GM23248 (cell line): ENCODE measurements around the gene NTN3. TPM values are rescaled to one million over a fixed set of nuclear protein-coding genes. Genes with fewer than 3 reads are reported as not detected.

Experiments
- DNase-seq: peaks from one replicate; pipeline ENCODE4 v3.0.0-alpha.2; 2015
- H2AFZ ChIP-seq: fragments of 200-600 bp; sonication (generic); 2 replicates; pipeline ENCODE4 v1.6.1; 2016; ENCODE audit warnings: antibody characterized with exemption
- H3F3A ChIP-seq: fragments of 200-600 bp; sonication (generic); 2 replicates; pipeline ENCODE4 v1.6.1; 2016; ENCODE audit warnings: mild to moderate bottlenecking, antibody characterized with exemption, mixed run types; ENCODE audit not compliant: insufficient read depth
- H3K27ac ChIP-seq: fragments of 200-600 bp; sonication (generic); 2 replicates; pipeline ENCODE4 v1.5.1; 2016; ENCODE audit warnings: mild to moderate bottlenecking
- H3K27me3 ChIP-seq: fragments of 200-600 bp; sonication (generic); replicated peaks from 2 replicates; pipeline ENCODE4 v1.6.1; 2016; ENCODE audit warnings: mild to moderate bottlenecking; ENCODE audit not compliant: insufficient read depth
- H3K36me3 ChIP-seq: fragments of 200-600 bp; sonication (generic); 2 replicates; pipeline ENCODE4 v1.6.1; 2016; ENCODE audit warnings: low read depth, mild to moderate bottlenecking
- H3K4me1 ChIP-seq: fragments of 200-600 bp; sonication (generic); 2 replicates; pipeline ENCODE4 v1.6.1; 2016; ENCODE audit warnings: mild to moderate bottlenecking; ENCODE audit not compliant: insufficient read depth
- H3K4me2 ChIP-seq: fragments of 200-600 bp; sonication (generic); one replicate; pipeline ENCODE4 v1.6.1; 2016; ENCODE audit warnings: mild to moderate bottlenecking; ENCODE audit not compliant: unreplicated experiment
- H3K4me3 ChIP-seq: fragments of 200-600 bp; sonication (generic); 2 replicates; pipeline ENCODE4 v1.5.1; 2016; ENCODE audit warnings: mild to moderate bottlenecking
- H3K79me2 ChIP-seq: fragments of 200-600 bp; sonication (generic); 2 replicates; pipeline ENCODE4 v1.6.1; 2016; ENCODE audit warnings: mild to moderate bottlenecking; ENCODE audit not compliant: insufficient read depth
- H3K9ac ChIP-seq: fragments of 200-600 bp; sonication (generic); 2 replicates; pipeline ENCODE4 v1.6.1; 2016; ENCODE audit warnings: mild to moderate bottlenecking
- H3K9me2 ChIP-seq: fragments of 200-600 bp; sonication (generic); 2 replicates; pipeline ENCODE4 v1.6.1; 2016; ENCODE audit warnings: mixed run types, mild to moderate bottlenecking, moderate library complexity; ENCODE audit not compliant: insufficient read depth
- H3K9me3 ChIP-seq: fragments of 200-600 bp; sonication (generic); one replicate; pipeline ENCODE4 v1.6.1; 2017; ENCODE audit warnings: low read depth
- H4K20me1 ChIP-seq: fragments of 200-600 bp; sonication (generic); 2 replicates; pipeline ENCODE4 v1.6.0; 2016; ENCODE audit not compliant: insufficient read depth
- EZH2 ChIP-seq: fragments of 200-600 bp; sonication (generic); IDR thresholded peaks from 2 replicates; pipeline ENCODE4 v1.6.1; 2018; ENCODE audit warnings: antibody characterized with exemption, mild to moderate bottlenecking; ENCODE audit not compliant: insufficient read depth, poor library complexity, severe bottlenecking
- EZH2phosphoT487 ChIP-seq: fragments of 200-600 bp; sonication (generic); IDR thresholded peaks from 2 replicates; pipeline ENCODE4 v1.6.1; 2018; ENCODE audit warnings: antibody characterized with exemption, moderate library complexity, mild to moderate bottlenecking, low read depth; ENCODE audit not compliant: insufficient read depth
- WGBS, 2 experiments: methylation state at CpG; one replicate each; pipeline ENCODE4 v1.1.6; 2015 to 2017; ENCODE audit warnings: low lambda C conversion rate in 2 of 2, low coverage in 1 of 2; ENCODE audit errors: missing lambda C conversion rate in 2 of 2; 5-methylcytosine and 5-hydroxymethylcytosine counted together
- in situ Hi-C: fragments of 300-500 bp; cut with MboI; formaldehyde crosslinking; loops from 2 replicates; pipeline ENCODE4 v1.15.0; 2020
- polyA plus RNA-seq: library from polyadenylated mRNA; unstranded; fragments of >200 nt; fragmentation: Nextera tagmentation; extraction: Ambion mirVana; gene quantifications from 2 replicates; pipeline ENCODE4 v1.2.1, GENCODE V29; 2016
- total RNA-seq: library from RNA; depleted of rRNA; stranded (reverse); fragments of >200 nt; shearing (Covaris generic); gene quantifications from 2 replicates; pipeline ENCODE4 v1.2.3, GENCODE V29; 2014

Gene NTN3
- total and polyA plus RNA-seq, 2 experiments from 2014 or later: not detected

- no peak overlapping the region for H3K9ac ChIP-seq
- H3K27me3 ChIP-seq: no peaks in the 10 kb centered on the region
- no peak overlapping the region for H3K4me3 ChIP-seq
- H3K79me2 ChIP-seq: no peaks in the 10 kb centered on the region
- WGBS, 2 experiments: 91 to 93% methylated on average over 14 of the region's 14 CpGs
- H3K9me2 ChIP-seq: no peaks in the 10 kb centered on the region
- TF ChIP-seq EZH2phosphoT487 (no peak), EZH2 (no peak)
- no peaks in the 10 kb centered on the region for H3F3A ChIP-seq
- peaks cover 5% of the 10 kb centered on the region; the same call in 1 of the 2 replicates for H3K4me1 ChIP-seq
- DNase-seq: no peak
- H2AFZ ChIP-seq: no peak overlapping the region
- no peaks in the 10 kb centered on the region for H3K9me3 ChIP-seq
- in situ Hi-C loops: no loop called here
- no peaks in the 10 kb centered on the region for H3K36me3 ChIP-seq
- H3K4me2 ChIP-seq: no peak overlapping the region
- no peaks in the 10 kb centered on the region for H4K20me1 ChIP-seq
- no peak overlapping the region for H3K27ac ChIP-seq
Observed at GRCh38 chr16:2505695-2506094, 34.6 kb downstream of the NTN3 start.

GRCh38 chr16:2507052-2507659 lies 36.1 kb downstream of the NTN3 start:
- no peak for TF ChIP-seq EZH2
- TF ChIP-seq EZH2phosphoT487: no peak
- DNase-seq: no peak
- no peak overlapping the region for H3K27ac ChIP-seq
- H3K27me3 ChIP-seq: no peaks in the 10 kb centered on the region
- H3K4me3 ChIP-seq: no peak overlapping the region
- H4K20me1 ChIP-seq: no peaks in the 10 kb centered on the region
- peaks cover 5% of the 10 kb centered on the region; the same call in 1 of the 2 replicates for H3K4me1 ChIP-seq
- in situ Hi-C loops: no loop called here
- no peaks in the 10 kb centered on the region for H3K36me3 ChIP-seq
- no peaks in the 10 kb centered on the region for H3F3A ChIP-seq
- H3K9me3 ChIP-seq: no peaks in the 10 kb centered on the region
- no peaks in the 10 kb centered on the region for H3K9me2 ChIP-seq
- H3K9ac ChIP-seq: no peak overlapping the region
- H3K4me2 ChIP-seq: no peak overlapping the region
- H2AFZ ChIP-seq: no peak overlapping the region
- no peaks in the 10 kb centered on the region for H3K79me2 ChIP-seq
- 92% methylated on average over 14 of the region's 14 CpGs for WGBS, 2 experiments

GRCh38 chr16:2507665-2508064 lies 36.6 kb downstream of the NTN3 start:
- no peaks in the 10 kb centered on the region for H3K9me3 ChIP-seq
- no peaks in the 10 kb centered on the region for H3K36me3 ChIP-seq
- 94 to 97% methylated on average over 10 to 11 of the region's 11 CpGs for WGBS, 2 experiments
- no peaks in the 10 kb centered on the region for H3F3A ChIP-seq
- no peak overlapping the region for H3K27ac ChIP-seq
- no peaks in the 10 kb centered on the region for H3K27me3 ChIP-seq
- in situ Hi-C loops: no loop called here
- peaks cover 5% of the 10 kb centered on the region; the same call in 1 of the 2 replicates for H3K4me1 ChIP-seq
- H2AFZ ChIP-seq: no peak overlapping the region
- H3K4me2 ChIP-seq: no peak overlapping the region
- TF ChIP-seq EZH2: no peak
- no peak for TF ChIP-seq EZH2phosphoT487
- H4K20me1 ChIP-seq: no peaks in the 10 kb centered on the region
- no peak overlapping the region for H3K9ac ChIP-seq
- DNase-seq: no peak
- H3K9me2 ChIP-seq: no peaks in the 10 kb centered on the region
- H3K79me2 ChIP-seq: no peaks in the 10 kb centered on the region
- H3K4me3 ChIP-seq: no peak overlapping the region

- H3K79me2 ChIP-seq: no peaks in the 10 kb centered on the region
- no peaks in the 10 kb centered on the region for H3K27me3 ChIP-seq
- no peak overlapping the region for H3K27ac ChIP-seq
- WGBS, 2 experiments: 85 to 87% methylated on average over 17 to 18 of the region's 18 CpGs
- H3K9ac ChIP-seq: no peak overlapping the region
- H3K36me3 ChIP-seq: no peaks in the 10 kb centered on the region
- no peaks in the 10 kb centered on the region for H4K20me1 ChIP-seq
- no peak overlapping the region for H3K4me3 ChIP-seq
- H3K4me1 ChIP-seq: no peaks in the 10 kb centered on the region
- no peak for DNase-seq
- H3F3A ChIP-seq: peaks cover 4% of the 10 kb centered on the region; the same call in 1 of the 2 replicates
- no peaks in the 10 kb centered on the region for H3K9me2 ChIP-seq
- in situ Hi-C loops: no loop called here
- no peaks in the 10 kb centered on the region for H3K9me3 ChIP-seq
- no peak overlapping the region for H3K4me2 ChIP-seq
- no peak overlapping the region for H2AFZ ChIP-seq
- TF ChIP-seq EZH2 (no peak), EZH2phosphoT487 (no peak)
Observed at GRCh38 chr16:2508722-2509400, 37.8 kb downstream of the NTN3 start.
